ENCODE results near the gene ACYP2.

Gene ACYP2

DNA sequence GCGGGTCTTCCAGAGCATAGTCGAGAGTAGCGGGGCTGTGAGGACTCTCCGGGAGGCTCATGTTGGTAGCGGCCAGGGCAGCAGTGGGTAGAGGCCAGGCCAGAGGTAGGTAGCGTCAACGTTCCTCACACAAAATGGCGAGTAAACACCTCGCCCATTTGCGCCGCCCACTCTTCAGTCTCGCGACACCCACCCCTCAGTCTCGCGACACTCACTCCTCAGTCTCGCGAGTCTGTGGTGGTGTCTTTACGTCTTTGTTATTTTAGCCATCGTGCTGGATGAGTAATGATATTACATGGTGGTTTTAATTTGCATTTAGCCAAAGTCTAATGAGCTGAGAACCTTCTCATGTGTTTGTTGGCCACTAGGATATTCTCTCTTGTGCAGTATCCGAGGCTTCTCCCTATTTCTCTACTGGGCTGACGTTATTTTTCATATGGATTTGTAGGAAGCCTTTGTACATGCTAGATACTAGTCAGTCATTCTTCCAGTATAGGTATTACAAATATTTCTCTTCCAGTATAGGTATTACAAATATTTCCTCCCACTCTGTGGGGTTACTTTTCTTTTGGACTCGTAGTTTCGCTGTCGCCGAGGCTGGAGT, 140.8 kb downstream of the ACYP2 start, which contains the start of gene TSPYL6:
Gene TSPYL6, minus strand, starts transcription at position 139 of the 604 bp plus-strand sequence. Its CDS starts 78 bp downstream, at position 61.
- no peak for TF ChIP-seq GATA2 (IDR thresholded peaks at IDR 0.05; ENCODE audit: low read depth, low read length)
- no peak for TF ChIP-seq GATA3 (IDR thresholded peaks at IDR 0.05; ENCODE audit: low read depth, low read length)

DNA sequence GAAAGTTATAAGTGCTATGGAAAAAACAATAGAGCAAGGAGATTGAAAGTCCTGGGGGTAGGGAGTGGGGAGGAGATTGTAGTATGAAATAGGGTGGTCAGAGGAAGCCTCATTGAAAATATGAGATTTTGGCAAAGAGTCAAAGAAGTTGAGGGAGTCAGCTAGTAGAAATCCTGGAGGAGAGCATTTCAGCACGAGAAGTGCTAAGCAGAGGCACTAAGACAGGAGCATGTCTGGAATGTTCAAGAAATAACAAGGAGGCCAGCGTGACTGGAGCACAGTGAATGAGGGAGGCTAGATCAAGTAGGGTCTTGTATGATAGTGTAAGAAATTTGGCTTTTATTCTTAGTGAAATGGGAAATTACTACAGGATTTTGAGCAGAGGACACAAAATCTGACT, 142.8 kb downstream of the ACYP2 start:
- TF ChIP-seq GATA2 (IDR thresholded peaks at IDR 0.05; ENCODE audit: low read depth, low read length), result no peak
- TF ChIP-seq GATA3 (IDR thresholded peaks at IDR 0.05; ENCODE audit: low read depth, low read length), result no peak

DNA sequence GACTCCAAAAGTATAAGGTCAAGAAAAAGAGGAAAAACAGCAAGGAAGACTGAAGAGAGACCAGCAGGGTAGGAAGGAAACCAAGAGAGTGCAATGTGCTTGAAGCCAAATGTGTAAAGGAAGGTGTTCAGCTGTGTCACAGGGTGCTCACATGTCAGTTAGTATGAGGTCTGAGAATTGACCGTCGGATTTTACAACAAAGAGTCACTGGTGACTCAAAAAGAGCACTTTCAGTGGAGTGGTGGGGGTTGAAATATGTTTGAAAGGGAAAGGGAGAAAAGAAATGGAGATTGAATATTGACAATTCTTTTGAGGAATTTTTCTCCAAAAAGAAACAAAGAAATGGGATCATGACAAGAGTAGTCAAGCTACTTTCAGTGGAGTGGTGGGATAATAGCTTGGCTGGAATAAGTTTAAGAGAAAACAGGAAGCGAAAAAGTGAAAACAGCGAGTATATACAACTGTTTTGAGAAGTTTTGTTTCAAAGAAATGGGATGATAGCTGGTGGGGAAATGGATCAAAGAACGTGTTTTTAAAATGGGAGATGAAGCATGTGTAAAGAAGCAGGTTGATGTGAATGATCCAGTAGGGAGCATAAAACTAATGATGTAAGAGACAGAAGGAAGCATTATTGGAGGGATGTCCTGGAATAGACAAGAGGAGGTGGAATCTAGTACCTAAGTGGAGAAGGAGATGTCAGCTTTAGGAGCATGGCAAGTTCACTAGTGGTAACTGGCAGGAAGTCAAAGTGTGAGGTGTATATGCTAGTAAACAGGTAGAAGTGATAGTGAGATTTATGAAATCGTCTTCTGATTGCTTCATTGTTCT, 144.2 kb downstream of the ACYP2 start:
- no peak for TF ChIP-seq GATA2 (IDR thresholded peaks at IDR 0.05; ENCODE audit: low read depth, low read length)
- no peak for TF ChIP-seq GATA3 (IDR thresholded peaks at IDR 0.05; ENCODE audit: low read depth, low read length)

DNA sequence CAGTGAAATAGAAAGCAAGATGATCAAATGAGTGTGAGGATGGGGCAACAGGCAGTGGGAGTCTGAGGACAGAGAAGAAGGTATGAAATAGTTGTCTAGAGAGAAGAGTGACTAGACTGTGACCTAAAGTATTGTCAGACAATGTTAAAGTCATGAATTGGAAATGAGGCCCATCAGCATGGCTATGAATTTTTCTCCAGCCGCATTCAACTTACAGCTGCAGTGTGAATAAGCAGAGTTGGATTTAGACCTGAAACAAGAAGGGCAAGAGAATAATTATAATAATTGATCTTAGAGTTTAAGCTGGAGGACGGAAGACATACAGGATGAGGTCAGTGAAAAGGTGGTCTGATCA, 144.8 kb downstream of the ACYP2 start:
- no peak for TF ChIP-seq GATA2 (IDR thresholded peaks at IDR 0.05; ENCODE audit: low read depth, low read length)
- no peak for TF ChIP-seq GATA3 (IDR thresholded peaks at IDR 0.05; ENCODE audit: low read depth, low read length)

DNA sequence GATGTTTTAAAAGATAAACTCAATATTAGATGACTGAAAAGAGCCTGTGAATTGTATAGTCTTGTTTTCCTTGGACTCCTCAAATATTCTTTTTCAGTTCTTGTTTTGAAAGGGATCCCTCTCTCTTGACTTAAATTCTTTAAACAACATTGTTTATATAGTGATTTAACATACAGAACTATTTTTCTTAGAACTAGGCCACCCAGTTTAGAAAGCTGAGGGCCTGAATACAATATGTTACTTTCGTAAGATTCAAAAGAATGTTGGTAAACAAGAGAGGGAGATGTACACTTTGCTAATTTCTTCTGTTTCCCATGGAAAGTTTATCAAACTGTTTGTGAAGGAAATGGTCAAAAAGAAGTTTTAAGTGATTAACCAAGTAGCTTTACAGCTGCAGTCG, 146.1 kb downstream of the ACYP2 start:
- TF ChIP-seq GATA2 (IDR thresholded peaks at IDR 0.05; ENCODE audit: low read depth, low read length) (no peak), GATA3 (IDR thresholded peaks at IDR 0.05; ENCODE audit: low read depth, low read length) (no peak)

DNA sequence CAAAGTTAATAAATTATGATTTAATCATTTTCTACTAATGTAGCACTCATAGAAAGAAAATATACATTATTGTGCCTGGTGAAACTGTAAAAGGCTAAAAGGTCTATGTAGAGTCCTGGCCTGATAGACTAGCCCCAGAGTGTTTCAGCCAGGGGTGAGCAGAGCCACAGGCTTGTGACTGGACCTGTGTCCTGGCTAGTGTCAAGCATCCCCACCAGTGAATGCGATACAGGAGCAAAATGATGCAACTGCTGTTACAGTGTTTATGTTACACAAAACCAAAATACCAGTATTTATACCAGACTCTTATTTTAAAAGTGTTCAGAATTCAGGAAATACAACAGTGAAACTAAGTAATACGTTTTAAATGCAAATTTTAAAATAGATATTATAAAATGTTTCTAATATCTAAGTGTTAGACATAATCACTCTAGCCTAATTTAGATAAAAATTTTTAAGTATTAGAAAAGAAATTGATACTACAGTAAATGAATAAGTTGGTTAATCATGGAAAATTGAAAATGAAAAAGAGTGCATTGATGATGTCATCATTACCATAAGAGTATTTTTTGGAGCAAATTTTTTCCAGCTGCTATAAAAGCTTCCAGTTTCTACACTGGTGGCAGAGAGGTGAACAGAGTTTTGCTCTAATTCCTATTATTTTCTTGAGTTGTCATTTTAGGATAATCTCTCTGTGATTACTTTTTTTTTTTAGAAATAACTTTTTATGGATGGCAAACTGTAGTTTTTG, 146.8 kb downstream of the ACYP2 start:
- TF ChIP-seq GATA3 (IDR thresholded peaks at IDR 0.05; ENCODE audit: low read depth, low read length), result no peak
- no peak for TF ChIP-seq GATA2 (IDR thresholded peaks at IDR 0.05; ENCODE audit: low read depth, low read length)

DNA sequence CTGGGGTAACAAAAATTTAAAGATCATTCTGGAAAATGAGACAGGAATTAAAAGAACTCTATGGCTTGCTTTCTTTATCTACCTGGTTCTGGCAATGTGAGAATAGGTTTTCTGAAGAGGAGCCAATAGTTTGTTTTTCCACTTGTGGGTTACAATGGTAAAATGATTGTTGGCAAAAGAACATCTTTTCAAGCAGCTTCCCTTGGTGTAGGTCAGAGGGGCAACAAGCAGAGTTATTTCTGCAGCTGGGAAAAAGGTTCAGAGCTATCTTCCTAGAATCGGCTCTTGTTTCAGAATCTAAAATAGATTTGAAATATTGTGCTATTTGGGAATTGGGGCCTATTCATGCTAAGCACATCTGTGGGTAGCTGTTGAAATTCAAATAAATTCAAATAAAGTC, 152.2 kb downstream of the ACYP2 start:
- TF ChIP-seq GATA3 (IDR thresholded peaks at IDR 0.05; ENCODE audit: low read depth, low read length) (no peak), GATA2 (IDR thresholded peaks at IDR 0.05; ENCODE audit: low read depth, low read length) (no peak)

DNA sequence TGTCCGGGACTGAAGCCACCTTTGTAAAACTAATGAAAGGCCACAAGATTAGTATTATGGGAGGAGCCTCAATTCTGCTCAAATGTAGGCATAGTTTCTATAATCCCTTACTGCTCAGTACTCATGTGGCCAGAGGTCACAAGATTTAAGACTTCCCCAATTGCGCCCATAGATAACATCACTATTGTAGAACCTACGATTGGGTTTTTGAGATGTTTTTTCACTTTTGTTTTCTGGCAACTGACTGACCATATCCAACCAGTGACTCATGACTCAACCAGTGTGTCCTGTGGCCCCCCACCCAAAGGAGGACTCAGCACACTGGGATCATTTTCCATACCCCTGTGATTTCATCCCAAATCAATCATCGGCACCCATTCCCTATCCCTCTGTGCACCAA, 155.8 kb downstream of the ACYP2 start:
- no peak for TF ChIP-seq GATA2 (IDR thresholded peaks at IDR 0.05; ENCODE audit: low read depth, low read length)
- no peak for TF ChIP-seq GATA3 (IDR thresholded peaks at IDR 0.05; ENCODE audit: low read depth, low read length)

DNA sequence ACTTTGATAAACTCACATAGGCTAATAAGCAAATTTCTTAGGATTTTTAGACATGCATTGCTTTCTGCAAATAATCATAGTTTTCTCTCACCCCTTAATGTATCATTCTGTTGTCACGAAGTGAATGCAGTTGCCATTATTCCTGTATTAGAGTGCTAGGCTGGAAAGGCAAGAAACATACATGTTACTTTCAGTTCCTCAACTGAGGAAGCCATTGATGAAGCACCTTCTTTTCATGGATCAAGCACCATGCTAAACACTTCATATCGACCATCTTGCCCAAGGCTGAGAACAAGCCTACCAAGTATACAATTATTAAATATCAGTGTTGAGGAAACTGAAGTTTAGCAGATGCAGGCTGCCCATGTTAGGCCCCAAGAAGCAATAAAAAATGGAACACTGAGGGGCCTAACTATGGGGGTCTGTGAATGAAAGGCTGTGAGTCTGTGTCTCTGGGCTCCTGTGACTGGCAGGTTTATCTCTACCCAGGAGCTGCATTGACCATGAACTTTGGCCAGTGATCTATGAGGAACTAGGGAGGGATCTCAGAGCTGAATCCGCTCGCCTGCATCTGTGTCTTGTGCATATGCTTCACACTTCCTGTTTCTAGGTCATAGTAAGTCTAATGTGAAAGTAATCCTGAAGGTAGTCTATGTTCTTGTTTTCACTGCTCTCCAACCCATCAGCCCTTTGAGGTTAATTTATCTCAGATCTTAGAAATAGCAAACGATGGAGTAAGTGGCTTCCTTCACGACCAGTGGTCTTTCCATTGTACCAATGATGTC, 156.6 kb downstream of the ACYP2 start:
- TF ChIP-seq GATA2 (IDR thresholded peaks at IDR 0.05; ENCODE audit: low read depth, low read length) (no peak), GATA3 (IDR thresholded peaks at IDR 0.05; ENCODE audit: low read depth, low read length) (no peak)

DNA sequence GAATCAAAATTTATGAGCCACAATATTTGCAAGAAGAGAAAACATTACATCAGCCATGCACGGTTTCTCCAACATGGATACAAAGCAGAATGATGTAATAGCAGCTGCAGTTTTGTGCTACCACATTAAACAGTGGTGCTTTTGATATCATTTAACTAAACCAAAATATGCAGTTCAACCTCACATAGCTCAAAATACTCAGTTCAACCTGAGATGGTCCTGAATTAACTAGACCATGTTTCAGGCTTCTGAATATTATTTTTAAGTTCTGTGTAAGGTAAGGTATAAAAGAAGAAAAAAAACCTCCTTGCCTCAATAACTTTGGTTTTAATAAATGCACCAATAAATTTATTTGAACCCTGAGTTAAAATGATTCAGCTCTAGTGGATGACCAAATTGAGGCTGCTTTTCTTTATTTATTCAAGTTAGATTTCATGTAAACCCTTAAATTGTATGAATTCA, 159.4 kb downstream of the ACYP2 start:
- no peak for TF ChIP-seq GATA2 (IDR thresholded peaks at IDR 0.05; ENCODE audit: low read depth, low read length)
- TF ChIP-seq GATA3 (IDR thresholded peaks at IDR 0.05; ENCODE audit: low read depth, low read length), result no peak

DNA sequence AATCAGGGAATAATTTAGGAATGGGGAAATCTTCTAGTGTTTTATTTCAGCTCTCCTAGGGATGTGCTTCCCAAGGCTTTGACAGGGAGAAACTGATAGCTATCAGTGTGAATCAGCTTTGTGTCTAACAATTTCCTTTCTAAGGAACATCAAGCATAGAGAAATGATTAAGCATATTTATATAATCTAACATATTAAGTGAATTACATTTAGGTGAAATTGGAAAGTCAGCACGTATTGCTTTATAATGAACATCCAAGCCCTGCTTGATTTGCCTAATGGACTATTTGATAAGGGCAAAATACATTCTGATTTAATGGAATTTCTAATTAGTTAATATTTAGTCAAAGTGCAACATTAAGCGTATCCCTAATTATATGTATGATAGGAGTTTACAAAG, 160.1 kb downstream of the ACYP2 start:
- TF ChIP-seq GATA2 (IDR thresholded peaks at IDR 0.05; ENCODE audit: low read depth, low read length), result no peak
- TF ChIP-seq GATA3 (IDR thresholded peaks at IDR 0.05; ENCODE audit: low read depth, low read length), result no peak

DNA sequence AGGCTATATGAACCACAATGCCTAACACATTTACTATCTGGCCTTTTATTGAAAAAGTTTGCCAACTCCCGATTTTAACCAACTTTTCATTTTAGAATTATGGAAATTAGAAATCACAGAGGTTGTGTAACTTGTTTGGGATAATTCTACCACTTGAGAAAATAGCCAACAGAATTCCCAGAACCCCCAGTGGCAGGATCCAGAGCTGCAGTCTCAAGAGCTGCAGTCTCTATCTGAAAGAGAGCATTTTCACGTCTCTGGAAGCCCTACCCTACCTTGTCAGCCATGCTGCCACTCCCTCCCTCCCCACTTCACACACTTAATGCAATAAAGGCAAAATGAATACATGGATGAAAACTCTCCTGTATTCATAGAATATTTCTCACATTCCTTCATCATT, 164.0 kb downstream of the ACYP2 start:
- no peak for TF ChIP-seq GATA2 (IDR thresholded peaks at IDR 0.05; ENCODE audit: low read depth, low read length)
- TF ChIP-seq GATA3 (IDR thresholded peaks at IDR 0.05; ENCODE audit: low read depth, low read length), result no peak

DNA sequence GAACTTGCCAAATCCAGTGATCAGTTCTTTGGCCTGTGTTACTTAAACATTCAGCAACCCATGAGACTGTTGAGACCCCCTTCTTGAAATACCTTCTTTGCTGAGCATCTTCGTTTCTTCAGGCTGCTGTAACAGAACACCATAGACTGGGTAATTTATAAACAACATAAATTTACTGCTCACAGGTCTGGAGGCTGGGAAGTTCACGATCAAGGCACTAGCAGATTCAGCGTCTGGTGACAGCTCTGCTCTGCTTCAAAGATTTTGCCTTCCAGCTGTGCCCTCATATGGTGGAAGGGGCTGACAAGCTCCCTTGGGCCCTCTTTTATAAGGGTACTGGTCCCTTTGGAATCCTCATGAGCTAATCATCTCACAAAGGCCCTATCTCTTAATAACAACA, 169.4 kb downstream of the ACYP2 start:
- TF ChIP-seq GATA3 (IDR thresholded peaks at IDR 0.05; ENCODE audit: low read depth, low read length) (no peak), GATA2 (IDR thresholded peaks at IDR 0.05; ENCODE audit: low read depth, low read length) (no peak)

DNA sequence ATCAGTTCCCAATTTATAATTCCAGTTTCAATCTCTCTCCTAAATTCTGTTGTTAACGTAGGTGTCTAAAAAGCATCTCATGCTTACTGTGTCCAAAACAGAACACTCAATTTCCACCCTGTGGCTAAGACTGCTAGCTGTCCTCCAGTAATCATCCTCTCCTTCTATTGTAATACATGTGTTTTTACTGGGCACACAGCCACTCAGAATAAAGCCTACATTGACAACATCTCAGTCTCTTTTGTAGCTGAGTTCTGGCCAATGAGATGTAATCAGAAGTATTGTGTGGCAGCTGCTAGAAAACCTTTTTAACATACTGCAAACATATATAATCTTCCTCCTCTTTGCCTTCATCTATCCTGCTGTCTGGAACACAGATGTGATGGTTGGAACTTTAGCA, 170.0 kb downstream of the ACYP2 start:
- no peak for TF ChIP-seq GATA2 (IDR thresholded peaks at IDR 0.05; ENCODE audit: low read depth, low read length)
- no peak for TF ChIP-seq GATA3 (IDR thresholded peaks at IDR 0.05; ENCODE audit: low read depth, low read length)

All from SH-SY5Y (cell line).